GM12865 (cell line): ENCODE data around the gene ANKRD40.
"Not testable (repeated sequence)": the region's sequence is repeated elsewhere in the genome, so short reads cannot be mapped to it uniquely, and the experiment has no call there.

Experiments used
- DNase-seq: peaks from one replicate; pipeline ENCODE4 v3.0.0; 2010; ENCODE audit warnings: low read depth
- H3K4me3 ChIP-seq: 2 replicates; pipeline ENCODE4 v1.5.1; 2011; ENCODE audit warnings: mild to moderate bottlenecking, low read depth, low read length, control low read depth
- CTCF ChIP-seq: IDR thresholded peaks from 2 replicates; pipeline ENCODE4 v1.5.1; 2011; ENCODE audit warnings: low read length, control low read depth, low read depth, inconsistent platforms; ENCODE audit not compliant: insufficient read depth; ENCODE audit errors: missing control alignments

ANKRD40 gene

GRCh38 chr17:50710650-50711049, 2.9 kb upstream of the ANKRD40 start:
- H3K4me3 ChIP-seq: no peak overlapping the region
- TF ChIP-seq CTCF: no peak
- no peak for DNase-seq

- no peak overlapping the region for H3K4me3 ChIP-seq
- no peak for DNase-seq
- TF ChIP-seq CTCF: no peak
Observed at GRCh38 chr17:50710025-50710424, 2.3 kb upstream of the ANKRD40 start.

- DNase-seq: not testable (repeated sequence)
- peak overlapping the region; percentile 80 for H3K4me3 ChIP-seq
Observed at GRCh38 chr17:50709053-50709452, 1.3 kb upstream of the ANKRD40 start.

GRCh38 chr17:50708050-50709000, 611 bp upstream of the ANKRD40 start:
- DNase-seq: peak; percentile 40
- TF ChIP-seq CTCF: no peak

GRCh38 chr17:50703162-50703561, 4.6 kb downstream of the ANKRD40 start:
- no peak for TF ChIP-seq CTCF
- no peak for DNase-seq
- no peak overlapping the region for H3K4me3 ChIP-seq

More at GRCh38 chr17:50708050-50709000, 611 bp upstream of the ANKRD40 start:
- peak overlapping the region; percentile 80 for H3K4me3 ChIP-seq

- no peak overlapping the region for H3K4me3 ChIP-seq
- no peak for DNase-seq
- TF ChIP-seq CTCF: no peak
Observed at GRCh38 chr17:50699410-50699809, 8.3 kb downstream of the ANKRD40 start.

- no peak for DNase-seq
- no peak for TF ChIP-seq CTCF
Observed at GRCh38 chr17:50697663-50698272, 9.9 kb downstream of the ANKRD40 start.

More at GRCh38 chr17:50697663-50698272, 9.9 kb downstream of the ANKRD40 start:
- no peak overlapping the region for H3K4me3 ChIP-seq
